ENCODE results near the gene TUBB3. TPM values are rescaled to one million over a fixed set of nuclear protein-coding genes. Genes with fewer than 3 reads are reported as not detected.
"Not testable (repeated sequence)": the region's sequence is repeated elsewhere in the genome, so short reads cannot be mapped to it uniquely, and the experiment has no call there.

TUBB3 gene
- total RNA-seq, 1 experiment from 2014 or later, result 443 TPM

DNA sequence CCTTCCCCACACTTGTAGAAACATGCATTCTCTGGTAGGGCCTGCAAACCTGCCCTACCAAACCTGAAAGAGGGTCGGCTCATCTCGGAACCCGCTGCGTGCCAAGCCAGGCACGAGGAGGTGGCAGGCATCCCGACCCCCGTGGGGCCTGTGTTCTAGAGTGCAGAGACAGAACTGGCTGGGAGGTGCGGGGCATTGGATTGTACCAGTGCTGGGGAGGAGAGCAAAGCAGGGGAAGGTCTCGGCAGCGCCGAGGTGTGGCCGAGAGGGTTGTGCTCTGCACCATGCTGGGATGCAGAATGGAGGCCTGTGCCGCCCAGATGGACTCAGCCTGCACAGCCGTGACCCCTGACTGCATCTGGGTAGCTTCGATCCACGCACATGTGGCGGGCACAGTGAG lies 22.3 kb upstream of the TUBB3 start:
- no peak for DNase-seq (ENCODE audit: low read depth)

GRCh38 chr16:89902980-89903379 lies 20.2 kb upstream of the TUBB3 start:
- no peak for DNase-seq (ENCODE audit: low read depth)

DNA sequence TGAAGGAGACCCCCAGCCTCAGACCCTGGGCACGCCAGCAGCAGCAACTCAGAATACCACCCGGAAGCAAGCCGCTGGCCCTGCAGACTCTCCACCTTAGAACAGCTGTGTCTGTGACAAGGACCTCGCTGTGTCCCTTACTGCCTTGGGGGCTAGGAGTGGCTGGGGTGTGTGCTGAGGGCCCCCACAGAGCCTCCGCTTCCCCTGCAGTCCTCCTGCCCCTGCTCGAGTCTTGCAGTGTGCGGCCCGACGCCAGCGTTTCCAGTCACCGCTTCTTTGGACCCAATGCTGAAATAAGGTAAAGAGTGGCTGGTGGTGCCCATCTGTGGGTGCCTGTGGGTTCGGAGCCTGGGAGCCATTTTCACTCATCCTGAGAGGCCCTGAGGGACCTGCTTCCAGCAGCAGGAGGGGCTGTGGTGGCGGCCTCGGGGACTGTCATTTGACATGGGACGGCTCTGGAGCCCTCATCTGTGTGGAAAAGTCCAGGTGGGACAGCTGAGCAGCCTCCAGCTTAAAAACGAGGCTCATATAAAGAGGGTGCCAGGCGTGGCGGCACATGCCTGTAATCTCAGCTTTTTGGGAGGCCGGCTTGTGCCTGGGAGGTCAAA lies 19.1 kb upstream of the TUBB3 start:
- DNase-seq (ENCODE audit: low read depth), result no peak

GRCh38 chr16:89904606-89905510 lies 18.3 kb upstream of the TUBB3 start:
- no peak for DNase-seq (ENCODE audit: low read depth)

GRCh38 chr16:89905511-89906139 lies 17.5 kb upstream of the TUBB3 start:
- no peak for DNase-seq (ENCODE audit: low read depth)

DNA sequence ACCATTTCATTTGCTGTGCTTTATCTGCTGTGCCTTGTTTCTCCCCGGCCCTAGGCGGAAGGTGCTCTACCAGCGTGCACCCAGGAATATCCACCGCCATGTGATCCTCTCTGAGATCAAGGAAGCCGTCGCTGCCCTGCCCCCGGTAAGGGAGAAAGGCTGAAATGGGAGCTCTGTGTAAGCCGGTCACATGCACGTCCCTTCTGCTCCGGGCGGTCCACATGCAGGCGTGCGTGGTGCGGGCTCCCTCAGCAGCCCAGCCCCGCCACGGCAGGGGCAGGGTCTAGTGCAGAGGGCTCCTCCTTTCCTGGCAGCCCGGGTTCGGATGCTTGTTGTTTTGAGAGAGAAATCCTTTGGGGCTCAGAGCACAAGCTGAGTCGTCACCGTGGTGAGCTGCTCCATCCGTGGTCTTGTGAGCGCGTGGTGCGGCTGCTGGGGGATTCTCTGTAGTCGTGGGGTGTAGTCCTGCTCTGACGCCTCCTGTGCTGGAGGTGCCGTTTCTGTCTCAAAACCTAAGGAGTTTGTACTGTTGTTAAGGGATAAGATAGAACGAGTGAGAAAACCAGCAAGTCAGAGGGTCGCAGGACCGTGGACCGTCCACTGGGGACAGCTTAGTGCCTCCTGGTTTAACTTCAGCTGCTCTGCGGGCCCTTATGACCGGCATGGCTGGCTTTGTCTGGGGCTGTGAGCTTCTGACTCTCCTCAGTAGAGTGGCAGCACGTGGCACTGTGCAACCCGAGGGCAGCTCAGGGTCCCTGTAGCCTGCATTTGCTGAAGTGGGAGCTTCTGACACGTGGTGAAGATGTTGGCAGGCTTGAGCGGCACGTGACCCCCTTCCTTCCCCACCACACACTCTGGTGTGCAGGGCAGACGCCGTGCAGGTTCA lies 16.8 kb upstream of the TUBB3 start:
- peak; percentile 29 for DNase-seq (ENCODE audit: low read depth)

DNA sequence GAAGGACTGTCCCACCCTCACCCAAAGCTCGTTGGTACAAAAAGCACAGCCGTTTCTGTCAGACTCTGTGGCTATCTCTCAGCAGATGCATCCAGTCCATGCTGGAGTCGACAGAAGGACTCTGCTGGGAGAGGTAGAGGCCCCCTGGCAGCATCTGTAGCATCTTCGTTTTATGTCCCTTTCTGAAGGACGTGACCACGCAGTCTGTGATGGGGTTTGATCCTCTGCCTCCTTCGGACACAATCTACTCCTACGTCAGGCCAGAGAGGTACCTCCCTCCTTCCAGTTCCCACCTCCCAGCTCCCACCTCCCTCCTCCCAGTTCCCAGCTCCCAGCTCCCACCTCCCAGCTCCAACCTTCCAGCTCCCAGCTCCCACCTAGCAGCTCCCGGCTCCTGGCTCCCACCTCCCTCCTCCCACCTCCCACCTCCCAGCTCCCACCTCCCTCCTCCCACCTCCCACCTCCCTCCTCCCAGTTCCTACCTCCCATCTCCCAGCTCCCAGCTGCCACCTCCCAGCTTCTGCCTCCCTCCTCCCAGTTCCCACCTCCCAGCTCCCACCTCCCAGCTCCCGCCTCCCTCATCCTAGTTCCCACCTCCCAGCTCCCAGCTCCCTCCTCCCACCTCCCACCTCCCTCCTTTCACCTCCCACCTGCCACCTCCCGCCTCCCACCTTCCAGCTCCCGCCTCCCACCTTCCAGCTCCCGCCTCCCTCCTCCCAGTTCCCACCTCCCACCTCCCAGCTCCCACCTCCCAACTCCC lies 15.9 kb upstream of the TUBB3 start:
- DNase-seq (ENCODE audit: low read depth), result no peak

- no peak for DNase-seq (ENCODE audit: low read depth)
These were observed 14.9 kb upstream of the TUBB3 start for GRCh38 chr16:89908236-89908635.

DNA sequence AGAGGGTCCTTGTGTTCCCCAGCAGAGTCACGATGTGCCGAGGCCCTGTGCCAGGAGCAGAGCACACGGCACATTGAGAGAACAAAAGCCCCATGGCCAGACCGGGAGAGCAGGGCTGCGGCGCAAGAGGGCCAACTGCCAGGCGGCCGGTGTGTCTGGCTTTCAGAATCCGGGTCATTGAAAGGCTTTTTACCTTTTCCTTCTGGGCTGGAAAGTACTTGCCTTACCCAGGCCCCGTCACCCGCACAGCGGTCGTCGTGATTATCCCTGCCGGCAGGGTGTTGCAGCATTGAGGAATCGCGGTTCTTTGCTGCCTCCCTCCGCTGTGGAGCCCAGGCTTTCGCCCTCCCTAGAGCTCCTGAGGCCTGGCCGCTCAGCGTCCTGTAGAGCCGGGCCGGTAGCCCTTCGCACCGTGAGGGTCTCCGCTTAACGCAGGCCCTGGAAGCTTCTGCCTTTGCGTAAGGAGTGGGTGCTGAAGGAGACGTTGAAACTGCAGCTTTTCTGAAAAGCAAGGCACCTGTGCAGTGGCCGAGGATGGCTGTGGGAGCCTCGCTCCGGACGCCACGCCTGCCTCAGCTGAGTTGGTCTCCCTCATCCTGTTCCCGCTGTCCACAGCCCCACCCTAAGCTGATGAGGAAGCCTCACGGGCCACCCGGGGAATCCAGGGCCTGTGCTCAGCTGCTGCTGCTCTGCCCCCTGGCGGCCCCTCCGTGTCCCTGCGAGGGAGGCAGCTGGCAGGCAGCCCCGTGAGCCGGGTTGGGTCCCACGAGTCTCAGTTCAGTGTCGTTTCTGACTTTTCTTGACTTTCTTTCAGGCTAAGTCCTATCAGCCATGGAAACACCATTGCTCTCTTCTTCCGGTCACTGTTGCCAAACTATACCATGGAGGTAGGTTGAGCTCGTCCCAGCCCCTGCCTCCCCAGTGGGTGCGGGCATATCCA lies 13.1 kb upstream of the TUBB3 start:
- DNase-seq (ENCODE audit: low read depth), result peak; percentile 67

GRCh38 chr16:89910717-89911354 lies 12.3 kb upstream of the TUBB3 start:
- DNase-seq (ENCODE audit: low read depth), result no peak

- DNase-seq (ENCODE audit: low read depth), result no peak
These were observed 11.8 kb upstream of the TUBB3 start for GRCh38 chr16:89911375-89911774.

GRCh38 chr16:89912143-89912542 lies 11.0 kb upstream of the TUBB3 start:
- DNase-seq (ENCODE audit: low read depth), result no peak

- DNase-seq (ENCODE audit: low read depth), result no peak
These were observed 10.5 kb upstream of the TUBB3 start for GRCh38 chr16:89912627-89913026.

DNA sequence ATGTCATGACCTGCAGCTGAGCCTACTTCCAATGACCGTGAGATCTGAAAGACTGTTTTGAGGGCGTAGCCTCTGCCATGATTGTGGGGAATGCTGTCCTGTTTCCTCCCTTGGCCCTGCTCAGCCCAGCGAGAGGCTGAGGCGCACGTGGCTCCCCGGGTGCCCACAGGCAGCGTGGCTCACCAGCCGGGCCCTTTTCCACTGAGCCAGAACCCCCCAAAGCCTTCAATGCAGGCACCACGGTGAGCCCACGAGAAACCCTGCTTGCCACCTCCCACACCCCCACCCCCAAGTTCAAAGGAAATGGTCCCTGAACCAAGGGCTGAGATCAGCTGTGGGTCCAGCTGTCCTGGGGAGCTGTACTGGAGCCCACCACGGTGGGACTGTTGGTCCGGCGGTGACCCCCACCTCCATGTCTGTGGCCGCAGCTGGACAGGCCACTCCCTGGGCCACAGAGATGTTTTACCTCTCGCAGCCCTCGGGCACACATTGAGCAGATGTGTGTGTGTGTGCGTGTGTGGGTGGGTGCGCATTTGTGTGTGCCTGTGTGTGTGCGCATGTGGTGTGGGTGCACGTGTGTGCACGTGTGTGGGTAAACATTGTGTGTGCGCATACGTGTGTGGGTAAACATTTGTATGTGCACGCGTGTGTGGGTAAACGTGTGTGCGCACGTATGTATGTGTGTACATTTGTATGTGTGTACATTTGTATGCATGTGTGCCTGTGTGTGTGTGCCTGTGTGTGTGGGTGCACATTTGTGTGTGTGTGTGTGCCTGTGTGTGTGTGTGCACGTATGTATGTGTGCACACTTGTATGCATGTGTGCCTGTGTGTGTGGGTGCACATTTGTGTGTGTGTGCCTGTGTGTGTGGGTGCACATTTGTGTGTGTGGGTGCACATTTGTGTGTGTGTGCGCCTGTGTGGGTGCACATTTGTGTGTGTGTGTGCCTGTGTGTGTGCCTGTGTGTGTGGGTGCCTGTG lies 9.4 kb upstream of the TUBB3 start:
- DNase-seq (ENCODE audit: low read depth), result no peak

GRCh38 chr16:89914642-89915285 lies 8.4 kb upstream of the TUBB3 start:
- DNase-seq (ENCODE audit: low read depth), result not testable (repeated sequence)

DNA sequence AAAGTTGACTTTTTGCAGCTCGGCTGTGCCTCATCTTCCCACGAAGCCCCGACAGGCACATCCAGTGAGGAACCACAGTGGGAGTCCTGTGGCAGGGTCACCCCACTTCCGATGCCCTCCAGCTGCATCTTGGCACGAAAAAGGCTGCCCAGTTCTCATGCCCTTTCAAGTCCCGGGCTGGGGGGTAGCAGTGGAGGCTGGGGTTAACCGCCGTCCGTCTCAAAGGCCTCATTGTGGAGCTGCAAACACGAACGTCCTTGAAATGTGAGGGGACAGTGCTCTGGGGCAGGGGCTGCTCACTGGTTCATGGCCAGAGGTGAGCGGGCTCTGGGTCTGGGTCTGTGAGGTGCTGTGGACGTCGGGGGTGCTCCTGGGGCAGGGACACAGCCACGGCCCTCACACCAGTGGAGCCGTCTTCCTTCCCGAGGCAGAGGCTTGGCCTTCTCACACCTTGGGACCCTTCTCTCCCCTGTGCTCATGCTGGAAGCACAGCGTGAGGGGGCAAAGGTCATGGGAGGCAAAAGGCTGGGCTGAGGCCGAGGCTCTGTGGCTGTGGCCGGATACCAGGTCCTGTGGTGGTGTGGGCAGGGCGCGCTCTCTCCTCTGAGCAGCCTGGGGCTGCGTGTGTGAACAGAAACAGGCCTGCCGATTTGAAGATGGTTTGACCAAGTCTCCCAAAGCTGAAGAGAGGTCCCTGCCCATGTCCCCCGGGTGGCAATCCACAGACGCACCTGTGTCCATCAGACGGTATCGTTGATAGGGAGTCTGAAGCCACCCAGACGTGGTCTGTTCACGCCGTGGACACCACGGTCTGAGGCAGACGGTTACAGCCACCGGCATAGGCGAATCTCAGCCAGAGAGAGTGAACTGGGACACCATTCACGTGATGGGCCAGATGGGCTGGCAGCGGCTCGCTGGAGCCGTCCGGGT lies 7.6 kb upstream of the TUBB3 start:
- DNase-seq (ENCODE audit: low read depth), result no peak
